Stimulated activated CD8-positive, alpha-beta memory T cell treated with anti-CD3 and anti-CD28 coated beads, Interleukin-12 subunit alpha, Interleukin-12 subunit beta, amount 100 ng/mL, for 24 hours (primary cell): ENCODE results near the gene RASD2.

Experiments
- DNase-seq: peaks from one replicate; pipeline ENCODE4 v3.0.0-alpha.2; 2020; ENCODE audit errors: extremely low read depth

RASD2 gene

GRCh38 chr22:35559354-35560005 lies 18.8 kb downstream of the RASD2 start:
- DNase-seq, result no peak

DNA sequence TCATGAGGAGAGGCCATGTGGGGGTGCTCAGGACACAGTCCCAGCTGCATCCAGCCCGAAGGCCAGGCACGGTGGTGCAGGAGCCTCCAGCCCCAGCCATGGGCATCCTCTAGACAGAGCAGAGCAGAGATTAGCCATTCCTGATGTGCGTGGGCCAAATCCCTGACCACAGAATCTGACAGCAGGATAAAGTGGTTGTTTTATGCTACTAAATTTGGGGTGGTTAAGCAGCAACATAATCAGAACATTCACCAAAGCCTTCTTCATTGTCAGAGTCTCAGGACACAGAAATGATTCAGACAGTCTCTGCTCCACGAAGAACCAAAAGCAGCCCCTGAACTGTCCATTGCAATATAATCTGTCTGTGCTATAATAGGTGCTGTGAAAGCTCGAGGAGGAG lies 19.7 kb downstream of the RASD2 start:
- DNase-seq, result no peak

DNA sequence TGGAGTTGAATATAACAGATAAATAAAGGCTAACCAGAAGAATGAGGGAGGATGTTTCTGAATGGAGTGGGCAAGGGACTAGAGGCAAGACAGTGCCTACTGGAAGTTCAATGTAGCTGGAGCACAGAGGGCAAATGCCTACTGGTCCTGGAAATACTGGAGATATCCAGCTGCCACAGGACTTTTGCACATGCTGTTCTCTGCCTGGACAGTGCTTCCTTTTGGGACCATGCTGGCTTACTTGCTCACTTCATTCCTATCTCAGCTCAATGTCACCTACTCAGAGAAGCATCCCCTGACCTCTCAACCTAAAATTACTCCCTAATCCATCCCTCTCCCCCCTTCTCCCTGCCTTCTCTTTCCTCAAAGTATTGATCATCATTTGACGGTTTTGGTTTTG lies 20.2 kb downstream of the RASD2 start:
- DNase-seq, result no peak

DNA sequence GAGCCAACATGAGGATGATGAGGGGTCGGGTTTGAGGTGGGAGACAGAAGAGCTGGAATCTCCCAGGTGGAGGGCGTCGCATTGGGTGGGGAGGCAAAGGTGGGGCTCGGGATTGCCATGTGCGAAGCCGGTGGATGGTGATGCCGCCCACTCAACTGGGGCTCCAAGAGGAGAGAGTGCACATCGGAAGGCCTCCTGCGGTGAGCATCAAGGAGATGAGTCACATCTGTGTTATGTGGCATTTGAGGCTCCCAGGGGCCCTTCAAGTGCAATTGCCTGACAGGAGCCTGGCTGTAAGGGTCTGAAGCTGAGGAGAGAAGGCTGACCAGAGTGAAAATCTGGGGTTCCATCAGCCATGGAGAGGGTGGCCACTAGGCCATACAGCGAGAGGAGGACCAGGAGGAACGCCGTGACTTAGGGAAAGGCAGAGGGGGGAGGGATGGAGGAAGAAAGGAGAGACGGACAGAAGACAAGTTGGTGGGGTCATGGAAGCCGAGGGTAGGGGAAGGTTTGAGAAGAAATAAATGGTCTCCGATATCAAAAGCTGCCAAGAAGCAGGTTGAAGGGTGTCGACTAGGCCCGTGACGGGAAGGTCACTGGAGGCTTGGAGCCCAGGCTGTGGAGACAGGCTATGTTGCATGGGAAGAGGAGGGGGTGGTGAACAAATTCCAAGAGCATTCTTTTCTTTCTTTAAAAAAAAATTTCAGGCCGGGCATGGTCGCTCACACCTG lies 21.3 kb downstream of the RASD2 start:
- no peak for DNase-seq

DNA sequence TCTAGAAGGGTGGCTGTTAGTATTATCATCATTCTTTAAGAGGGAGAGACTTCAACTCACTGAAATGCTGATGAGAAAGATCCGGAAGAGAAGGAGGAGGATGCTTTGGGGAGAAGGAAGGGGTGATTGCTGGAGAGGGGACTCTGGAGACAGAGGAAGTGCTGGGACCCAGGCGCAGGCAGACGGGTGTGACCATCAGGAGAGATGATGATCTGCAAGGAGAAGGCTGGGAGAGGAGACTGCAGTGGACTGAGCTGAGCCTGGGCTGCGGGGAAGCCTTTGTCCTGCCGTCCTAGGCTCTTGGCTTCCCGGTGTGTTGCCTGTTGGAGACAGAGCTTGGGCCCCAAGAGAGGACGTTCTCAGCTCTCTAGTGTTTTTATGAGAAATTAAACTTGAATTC lies 22.6 kb downstream of the RASD2 start:
- no peak for DNase-seq

DNA sequence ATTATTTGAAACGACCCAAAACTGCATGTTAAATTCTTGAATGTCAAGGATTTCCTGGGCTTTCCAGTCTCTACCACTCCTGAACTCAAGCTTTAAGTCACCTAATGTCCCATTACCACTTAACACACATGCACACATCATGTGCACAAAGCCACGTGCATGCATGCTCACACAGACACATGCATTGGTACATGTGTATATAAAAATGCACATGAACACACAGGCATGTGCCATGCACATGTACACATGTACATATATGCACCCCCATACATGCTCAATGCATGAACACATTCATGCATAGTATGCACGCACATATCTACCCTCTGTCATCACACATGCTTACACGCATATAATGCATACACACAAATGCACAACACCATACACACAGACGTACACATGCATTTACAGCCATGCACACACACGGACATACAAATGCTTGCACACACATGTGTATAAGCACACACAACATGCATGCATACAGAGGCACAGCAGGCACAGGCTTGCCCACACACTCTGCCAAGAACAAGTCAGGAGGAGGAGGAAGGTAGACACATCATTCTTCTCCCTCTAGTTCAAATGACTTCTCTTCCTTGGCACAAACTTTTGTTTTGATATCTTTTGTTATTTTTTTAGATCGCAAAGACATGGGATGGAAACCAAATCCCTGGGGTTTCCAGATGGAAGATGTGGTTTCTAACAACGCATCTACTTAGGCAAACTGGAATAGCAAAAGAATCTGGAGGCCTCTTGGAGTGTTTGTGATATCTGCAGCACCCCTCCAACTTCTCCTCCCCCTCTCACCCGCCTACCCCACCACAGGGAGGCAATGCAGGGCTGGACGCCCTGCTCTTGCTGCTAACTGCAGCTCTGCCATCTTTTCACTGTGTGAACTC lies 24.6 kb downstream of the RASD2 start:
- no peak for DNase-seq

- DNase-seq, result no peak
These were observed 26.9 kb downstream of the RASD2 start for GRCh38 chr22:35567351-35568141.

GRCh38 chr22:35568751-35569739 lies 28.4 kb downstream of the RASD2 start:
- no peak for DNase-seq

DNA sequence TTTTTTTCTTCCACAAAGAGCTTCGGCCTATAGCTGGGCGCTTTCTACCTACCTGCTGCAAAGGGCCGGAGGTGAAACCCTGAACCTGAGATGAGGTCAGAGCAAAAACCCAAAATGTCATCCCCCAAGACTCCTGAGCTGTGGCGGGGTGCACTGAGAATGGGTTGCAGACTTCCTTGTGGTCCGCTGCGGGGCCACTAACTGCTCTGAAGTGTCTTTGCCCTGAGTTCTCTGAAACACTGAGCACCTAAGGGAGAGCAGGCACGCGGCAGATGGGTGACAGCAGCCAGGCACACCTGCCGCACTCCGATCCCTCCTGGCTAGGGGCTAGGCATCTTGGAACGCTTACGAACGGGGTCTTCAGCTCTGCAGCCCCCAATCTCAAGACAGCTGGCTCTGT lies 29.3 kb downstream of the RASD2 start:
- DNase-seq, result no peak

DNA sequence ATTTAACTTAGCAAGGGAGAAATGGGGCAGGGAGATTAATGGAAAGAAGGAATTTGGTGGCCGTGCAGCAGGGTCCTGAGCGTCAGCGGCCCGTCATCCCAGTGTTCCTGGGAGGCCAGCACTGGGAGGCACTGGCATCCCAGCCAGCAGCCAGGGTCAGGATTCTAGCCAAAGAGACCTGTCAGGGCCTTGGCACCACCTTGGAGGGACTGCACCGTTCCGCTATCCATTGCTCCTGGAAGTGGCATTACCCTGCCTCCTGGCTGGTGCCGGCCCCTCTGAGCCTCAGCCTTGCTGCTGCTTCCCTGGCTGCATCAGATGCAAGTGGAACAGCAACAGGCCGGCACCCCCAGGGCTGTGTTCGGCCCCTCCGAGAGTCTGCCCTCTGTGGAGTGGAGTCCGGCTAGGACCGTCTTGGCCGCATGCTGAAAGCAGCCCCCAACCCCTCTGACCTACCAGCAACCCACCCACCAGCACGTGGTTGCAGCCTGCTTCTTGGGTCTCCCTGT lies 30.1 kb downstream of the RASD2 start:
- no peak for DNase-seq

GRCh38 chr22:35572556-35572955 lies 31.9 kb downstream of the RASD2 start:
- DNase-seq, result no peak

- DNase-seq, result no peak
These were observed 34.6 kb downstream of the RASD2 start for GRCh38 chr22:35575116-35575748.

- DNase-seq, result no peak
These were observed 36.0 kb downstream of the RASD2 start for GRCh38 chr22:35576671-35577070.

DNA sequence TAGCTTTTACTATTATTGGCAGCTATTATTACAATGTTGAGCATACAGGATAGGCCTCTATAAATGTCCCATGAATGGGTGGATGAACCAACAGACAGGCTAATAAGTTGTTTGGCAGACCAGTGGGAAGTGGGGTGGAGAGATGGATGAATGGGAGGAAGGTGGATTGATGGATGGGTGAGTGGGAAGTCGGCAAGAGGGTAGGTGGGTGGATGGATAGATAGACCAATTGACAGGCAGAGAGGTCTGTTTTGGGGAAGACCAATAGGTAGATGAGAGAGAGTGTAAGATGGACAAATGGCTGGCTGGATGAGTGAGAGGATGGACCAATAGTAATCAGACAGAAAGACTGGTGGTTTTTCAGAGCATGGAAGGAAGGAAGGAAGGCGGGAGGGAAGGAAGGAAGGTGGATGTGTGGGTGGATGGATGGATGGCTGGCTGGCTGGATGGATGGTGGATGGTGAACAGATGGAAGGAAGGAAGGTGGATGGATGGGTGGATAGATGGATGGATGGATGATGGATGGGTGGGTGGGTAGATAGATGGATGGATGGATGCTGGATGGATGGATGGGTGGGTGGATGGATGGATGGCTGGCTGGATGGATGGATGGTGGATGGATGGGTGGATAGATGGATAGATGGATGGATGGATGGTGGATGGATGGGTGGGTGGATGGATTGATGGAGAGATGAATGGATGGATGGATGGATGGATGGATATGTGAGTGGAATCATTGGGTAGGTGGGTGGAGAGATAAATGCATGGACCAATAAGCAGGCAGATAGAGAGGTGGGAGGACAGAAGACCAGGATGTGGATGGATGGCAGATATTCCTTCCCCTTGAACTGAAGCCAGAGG lies 37.4 kb downstream of the RASD2 start:
- DNase-seq, result no peak

DNA sequence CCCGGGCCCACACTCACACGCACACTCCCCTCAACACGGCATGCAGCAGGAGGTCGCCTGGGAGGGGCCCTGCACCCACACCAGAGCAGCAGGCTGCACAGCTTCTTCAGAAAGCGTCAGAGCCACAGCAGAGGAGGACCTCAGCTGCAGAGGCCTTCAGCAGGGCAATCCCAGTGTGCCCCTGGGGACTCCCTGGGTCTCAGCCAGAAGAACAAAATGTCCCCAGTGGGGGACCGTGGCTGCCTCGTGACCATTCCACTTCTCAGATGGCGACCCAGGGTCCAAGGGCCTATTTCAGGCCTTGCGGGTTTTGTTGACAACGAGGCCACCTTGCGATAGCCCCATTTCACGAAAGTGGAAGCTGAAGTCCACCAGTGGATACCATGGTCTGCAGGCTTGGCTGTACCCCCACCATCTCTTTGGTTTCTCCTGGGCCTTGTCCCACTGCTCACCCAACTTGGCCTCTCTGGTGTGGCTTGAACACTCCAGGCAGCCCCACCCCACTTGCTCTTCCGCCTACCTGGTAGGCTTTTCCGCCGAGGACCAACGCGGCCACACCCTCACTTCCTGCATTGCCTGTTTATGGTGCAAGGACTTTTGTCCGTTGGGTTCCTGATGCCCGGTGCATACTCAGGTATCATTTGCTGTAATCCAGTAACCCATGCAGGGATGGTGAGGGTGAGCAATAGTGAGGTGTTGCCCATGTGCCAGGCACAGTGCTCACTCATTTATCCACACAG lies 38.4 kb downstream of the RASD2 start:
- DNase-seq, result no peak

- no peak for DNase-seq
These were observed 39.9 kb downstream of the RASD2 start for GRCh38 chr22:35580351-35581022.

DNA sequence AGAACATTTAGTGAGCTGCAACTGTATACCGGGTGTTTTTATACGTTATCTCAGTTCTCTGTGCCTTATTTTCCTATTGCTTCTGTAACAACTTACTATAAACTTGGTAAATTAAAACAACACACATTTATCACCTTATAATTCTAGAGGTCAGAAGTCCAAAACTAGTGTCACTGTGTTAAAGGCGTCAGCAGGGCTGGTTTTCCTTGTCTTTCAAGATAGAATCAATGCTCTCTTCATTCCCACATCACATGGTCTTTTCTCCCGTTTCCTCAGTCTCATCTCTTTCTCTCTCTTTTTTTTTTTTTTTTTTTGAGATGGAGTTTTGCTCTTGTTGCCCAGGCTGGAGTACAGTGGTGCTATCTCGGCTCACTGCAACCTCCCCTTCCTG lies 40.4 kb downstream of the RASD2 start:
- DNase-seq, result no peak
